Sigmoid colon (tissue), 4 donors: ENCODE measurements around the gene FGF21.

Experiments used
- POLR2A ChIP-seq, 2 donors: fragments of 450-650 bp; IDR thresholded peaks; one replicate each; pipeline ENCODE4 v1.6.1; 2016; ENCODE audit warnings: antibody characterized with exemption in 2 of 2, mild to moderate bottlenecking in 2 of 2, moderate library complexity in 2 of 2
- POLR2AphosphoS5 ChIP-seq, 4 donors: sonication (generic); formaldehyde crosslinking; IDR thresholded peaks; one replicate each; pipeline ENCODE4 v1.6.1; 2017; ENCODE audit warnings: antibody characterized with exemption in 4 of 4
- TF ChIP-seq, protein P1 (sequence below), 4 experiments: fragments of 450-650 bp in 3 of 4; fragments of 200-600 bp in 1 of 4; IDR thresholded peaks; one replicate each; pipeline ENCODE4 v1.5.1; 2016 to 2019; ENCODE audit warnings: antibody characterized with exemption in 4 of 4, mild to moderate bottlenecking in 3 of 4, moderate library complexity in 2 of 4

DNA sequence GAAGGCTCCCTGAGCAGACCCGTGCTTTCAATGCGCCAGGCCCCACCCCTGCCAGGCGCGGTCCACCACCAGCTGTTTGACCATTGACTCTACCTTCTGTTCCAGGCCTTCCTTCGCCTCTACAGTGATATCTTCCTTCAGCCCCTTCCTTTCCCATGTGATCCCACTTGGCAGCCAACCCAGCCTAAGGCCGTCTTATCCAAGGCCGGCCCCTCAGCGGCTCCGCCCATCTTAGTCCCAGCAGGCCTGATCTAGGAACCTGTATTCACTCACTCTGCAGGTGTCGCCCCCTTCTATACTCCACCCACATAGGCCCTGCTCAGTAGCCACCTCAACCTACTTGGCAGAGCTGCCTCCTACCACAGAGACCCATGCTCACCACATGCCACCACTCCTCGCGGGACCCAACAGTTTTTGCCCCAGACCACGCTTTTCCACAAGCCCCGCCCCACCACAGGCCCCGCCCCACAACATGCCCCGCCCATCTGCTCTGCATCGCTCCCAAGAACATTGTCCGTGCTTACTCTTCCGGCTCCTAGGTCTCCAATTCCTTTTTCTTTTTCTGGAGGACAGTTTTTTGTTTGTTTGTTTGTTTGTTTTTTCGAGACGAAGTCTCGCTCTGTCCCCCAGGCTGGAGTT, 17.8 kb upstream of the FGF21 start:
- no peak for TF ChIP-seq POLR2A (IDR thresholded peaks at IDR 0.05)
- TF ChIP-seq, protein P1, sequence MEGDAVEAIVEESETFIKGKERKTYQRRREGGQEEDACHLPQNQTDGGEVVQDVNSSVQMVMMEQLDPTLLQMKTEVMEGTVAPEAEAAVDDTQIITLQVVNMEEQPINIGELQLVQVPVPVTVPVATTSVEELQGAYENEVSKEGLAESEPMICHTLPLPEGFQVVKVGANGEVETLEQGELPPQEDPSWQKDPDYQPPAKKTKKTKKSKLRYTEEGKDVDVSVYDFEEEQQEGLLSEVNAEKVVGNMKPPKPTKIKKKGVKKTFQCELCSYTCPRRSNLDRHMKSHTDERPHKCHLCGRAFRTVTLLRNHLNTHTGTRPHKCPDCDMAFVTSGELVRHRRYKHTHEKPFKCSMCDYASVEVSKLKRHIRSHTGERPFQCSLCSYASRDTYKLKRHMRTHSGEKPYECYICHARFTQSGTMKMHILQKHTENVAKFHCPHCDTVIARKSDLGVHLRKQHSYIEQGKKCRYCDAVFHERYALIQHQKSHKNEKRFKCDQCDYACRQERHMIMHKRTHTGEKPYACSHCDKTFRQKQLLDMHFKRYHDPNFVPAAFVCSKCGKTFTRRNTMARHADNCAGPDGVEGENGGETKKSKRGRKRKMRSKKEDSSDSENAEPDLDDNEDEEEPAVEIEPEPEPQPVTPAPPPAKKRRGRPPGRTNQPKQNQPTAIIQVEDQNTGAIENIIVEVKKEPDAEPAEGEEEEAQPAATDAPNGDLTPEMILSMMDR (IDR thresholded peaks at IDR 0.05), result no peak
- no peak for TF ChIP-seq POLR2AphosphoS5 (IDR thresholded peaks at IDR 0.05)
